Calu3 (cell line): Measurements from ENCODE around the gene PPP2R2C. TPM values are rescaled to one million over a fixed set of nuclear protein-coding genes. Genes with fewer than 3 reads are reported as not detected.

Experiments used
- BruUV-seq: library from RNA; stranded (reverse); fragments of 400-500 nt; replicated peaks from 2 replicates; lab custom pipeline; 2021; lab: Mats Ljungman, UMichigan
- CTCF ChIA-PET: fragments of 300-600 bp; sonication (Branson Sonifier 250); formaldehyde crosslinking; loops from one replicate; lab custom pipeline; 2022; ENCODE audit warnings: antibody characterized with exemption; lab: Charles Lee
- DNase-seq: peaks from one replicate; pipeline ENCODE4 v3.0.0; 2022
- H3K27ac Mint-ChIP-seq: one replicate; pipeline ENCODE4 v1.8.0; 2022; ENCODE audit warnings: mixed read lengths; ENCODE audit not compliant: unreplicated experiment
- H3K27me3 Mint-ChIP-seq: one replicate; pipeline ENCODE4 v1.8.0; 2022; ENCODE audit warnings: mixed read lengths; ENCODE audit not compliant: unreplicated experiment
- H3K36me3 Mint-ChIP-seq: one replicate; pipeline ENCODE4 v1.8.0; 2022; ENCODE audit warnings: mild to moderate bottlenecking, moderate library complexity, mixed read lengths; ENCODE audit not compliant: insufficient read depth, unreplicated experiment
- H3K4me1 Mint-ChIP-seq: one replicate; pipeline ENCODE4 v1.8.0; 2022; ENCODE audit warnings: mild to moderate bottlenecking, low read depth, mixed read lengths; ENCODE audit not compliant: unreplicated experiment
- H3K4me3 Mint-ChIP-seq: one replicate; pipeline ENCODE4 v1.8.0; 2022; ENCODE audit warnings: mild to moderate bottlenecking, low read depth, moderate library complexity, mixed read lengths; ENCODE audit not compliant: unreplicated experiment
- H3K9me3 Mint-ChIP-seq: one replicate; pipeline ENCODE4 v1.8.0; 2022; ENCODE audit warnings: low read depth, mixed read lengths; ENCODE audit not compliant: unreplicated experiment
- CTCF ChIP-seq: fragments of 200-600 bp; IDR thresholded peaks from one replicate; pipeline ENCODE4 v1.8.0; 2022; ENCODE audit warnings: antibody characterized with exemption; ENCODE audit not compliant: unreplicated experiment
- intact Hi-C: fragments of 100-400 bp; cut with micrococcal nuclease; formaldehyde crosslinking; loops from one replicate; pipeline ENCODE4 v1.10.0; 2022; ENCODE audit not compliant: unreplicated experiment
- total RNA-seq: library from RNA; stranded (reverse); gene quantifications from 2 replicates; pipeline ENCODE4 v1.2.3, GENCODE V29; 2022

PPP2R2C gene
- total RNA-seq, 1 experiment from 2014 or later: 9.4 TPM

- no peaks in the 10 kb centered on the region for H3K9me3 Mint-ChIP-seq
- no peaks in the 10 kb centered on the region for H3K4me1 Mint-ChIP-seq
- BruUV-seq: no TSS peak
- CTCF ChIA-PET: interaction anchor here (0.6 kb wide), 1 partner anchor 1122 kb away, joined by 3 read pairs; no protein-coding TSS in a partner anchor
- no peak overlapping the region for H3K27ac Mint-ChIP-seq
- H3K4me3 Mint-ChIP-seq: no peak overlapping the region
- no peak for TF ChIP-seq CTCF
- H3K36me3 Mint-ChIP-seq: no peaks in the 10 kb centered on the region
- H3K27me3 Mint-ChIP-seq: no peaks in the 10 kb centered on the region
- no peak for DNase-seq
- intact Hi-C loops: no loop called here
Measured at GRCh38 chr4:6456450-6456849, 16.0 kb downstream of the PPP2R2C start.

- Mint-ChIP-seq H3K27ac (no peak overlapping the region), H3K4me1 (no peaks in the 10 kb centered on the region), H3K36me3 (no peaks in the 10 kb centered on the region), H3K27me3 (no peaks in the 10 kb centered on the region), H3K9me3 (no peaks in the 10 kb centered on the region), H3K4me3 (no peak overlapping the region)
- TF ChIP-seq CTCF: no peak
- no TSS peak for BruUV-seq
- CTCF ChIA-PET: no interaction called here
- intact Hi-C loops: no loop called here
- DNase-seq: no peak
Measured at GRCh38 chr4:6454112-6454910, 18.1 kb downstream of the PPP2R2C start.

GRCh38 chr4:6453688-6453990, 18.8 kb downstream of the PPP2R2C start:
- BruUV-seq: no TSS peak
- no peak for TF ChIP-seq CTCF
- intact Hi-C loops: no loop called here
- H3K27ac Mint-ChIP-seq: no peak overlapping the region
- H3K4me3 Mint-ChIP-seq: no peak overlapping the region
- no peak for DNase-seq
- H3K27me3 Mint-ChIP-seq: no peaks in the 10 kb centered on the region
- CTCF ChIA-PET: no interaction called here
- no peaks in the 10 kb centered on the region for H3K36me3 Mint-ChIP-seq
- H3K9me3 Mint-ChIP-seq: no peaks in the 10 kb centered on the region
- H3K4me1 Mint-ChIP-seq: no peaks in the 10 kb centered on the region

- no peak for DNase-seq
- Mint-ChIP-seq H3K4me1 (no peaks in the 10 kb centered on the region), H3K4me3 (no peak overlapping the region), H3K27ac (no peak overlapping the region), H3K36me3 (no peaks in the 10 kb centered on the region), H3K27me3 (no peaks in the 10 kb centered on the region), H3K9me3 (no peaks in the 10 kb centered on the region)
- CTCF ChIA-PET: no interaction called here
- no peak for TF ChIP-seq CTCF
- intact Hi-C loops: no loop called here
- no TSS peak for BruUV-seq
Measured at GRCh38 chr4:6452897-6453687, 19.3 kb downstream of the PPP2R2C start.
